ENCODE measurements around the gene ADGRD2. TPM values are rescaled to one million over a fixed set of nuclear protein-coding genes. Genes with fewer than 3 reads are reported as not detected.

Gene ADGRD2
- total and polyA plus RNA-seq, 2 of the 13 experiments (the other 11 are each of a cell fraction or from before 2014, with no cell fraction given) = not detected

DNA sequence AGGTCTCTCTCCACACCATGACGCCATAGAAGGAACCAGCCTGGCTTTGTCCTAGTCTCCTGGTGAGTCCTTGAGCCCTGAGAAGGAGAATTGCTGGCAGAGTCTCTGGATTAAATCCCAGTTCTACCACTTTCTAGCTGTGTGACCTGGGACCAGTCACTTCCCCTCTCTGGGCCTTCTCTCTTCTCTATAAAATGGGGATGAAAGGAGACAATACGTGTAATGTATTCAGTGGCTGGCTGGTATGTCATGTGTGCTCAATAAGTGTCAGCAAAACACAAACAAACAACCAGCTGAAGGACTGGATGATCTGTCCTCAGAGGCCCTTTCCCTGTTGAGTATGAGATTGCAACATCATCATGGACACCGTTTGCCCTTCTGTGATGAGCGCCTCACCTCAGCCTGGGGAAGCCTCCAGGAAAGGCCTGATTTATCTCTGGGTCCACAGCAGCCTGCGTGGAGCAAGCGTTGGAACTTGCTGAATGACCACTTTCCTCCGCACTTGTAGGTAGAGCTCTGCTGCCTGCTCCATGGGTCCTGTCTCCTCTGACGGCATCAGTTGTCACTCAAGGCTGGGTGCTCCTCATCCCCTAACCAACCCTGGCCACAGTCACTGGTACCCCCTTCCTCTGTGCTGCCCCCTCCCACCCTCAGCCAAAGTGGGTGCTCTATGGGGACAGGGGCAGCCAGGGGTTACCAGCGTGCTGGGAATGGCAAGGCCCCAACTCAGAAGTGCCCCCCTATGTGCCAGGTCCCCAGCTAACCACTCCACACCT, 60.6 kb downstream of the ADGRD2 start (continued):
- TF ChIP-seq, protein P1, sequence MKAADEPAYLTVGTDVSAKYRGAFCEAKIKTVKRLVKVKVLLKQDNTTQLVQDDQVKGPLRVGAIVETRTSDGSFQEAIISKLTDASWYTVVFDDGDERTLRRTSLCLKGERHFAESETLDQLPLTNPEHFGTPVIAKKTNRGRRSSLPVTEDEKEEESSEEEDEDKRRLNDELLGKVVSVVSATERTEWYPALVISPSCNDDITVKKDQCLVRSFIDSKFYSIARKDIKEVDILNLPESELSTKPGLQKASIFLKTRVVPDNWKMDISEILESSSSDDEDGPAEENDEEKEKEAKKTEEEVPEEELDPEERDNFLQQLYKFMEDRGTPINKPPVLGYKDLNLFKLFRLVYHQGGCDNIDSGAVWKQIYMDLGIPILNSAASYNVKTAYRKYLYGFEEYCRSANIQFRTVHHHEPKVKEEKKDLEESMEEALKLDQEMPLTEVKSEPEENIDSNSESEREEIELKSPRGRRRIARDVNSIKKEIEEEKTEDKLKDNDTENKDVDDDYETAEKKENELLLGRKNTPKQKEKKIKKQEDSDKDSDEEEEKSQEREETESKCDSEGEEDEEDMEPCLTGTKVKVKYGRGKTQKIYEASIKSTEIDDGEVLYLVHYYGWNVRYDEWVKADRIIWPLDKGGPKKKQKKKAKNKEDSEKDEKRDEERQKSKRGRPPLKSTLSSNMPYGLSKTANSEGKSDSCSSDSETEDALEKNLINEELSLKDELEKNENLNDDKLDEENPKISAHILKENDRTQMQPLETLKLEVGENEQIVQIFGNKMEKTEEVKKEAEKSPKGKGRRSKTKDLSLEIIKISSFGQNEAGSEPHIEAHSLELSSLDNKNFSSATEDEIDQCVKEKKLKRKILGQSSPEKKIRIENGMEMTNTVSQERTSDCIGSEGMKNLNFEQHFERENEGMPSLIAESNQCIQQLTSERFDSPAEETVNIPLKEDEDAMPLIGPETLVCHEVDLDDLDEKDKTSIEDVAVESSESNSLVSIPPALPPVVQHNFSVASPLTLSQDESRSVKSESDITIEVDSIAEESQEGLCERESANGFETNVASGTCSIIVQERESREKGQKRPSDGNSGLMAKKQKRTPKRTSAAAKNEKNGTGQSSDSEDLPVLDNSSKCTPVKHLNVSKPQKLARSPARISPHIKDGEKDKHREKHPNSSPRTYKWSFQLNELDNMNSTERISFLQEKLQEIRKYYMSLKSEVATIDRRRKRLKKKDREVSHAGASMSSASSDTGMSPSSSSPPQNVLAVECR (CRISPR knock-in tag; IDR thresholded peaks at IDR 0.05; ENCODE audit: borderline replicate concordance) = peak; percentile 64; the same call in 1 of the 2 replicates
- TF ChIP-seq ZNF598 (CRISPR knock-in tag; IDR thresholded peaks at IDR 0.05; ENCODE audit: borderline replicate concordance) (no peak), ZFP36L1 (CRISPR knock-in tag; IDR thresholded peaks at IDR 0.05) (peak; percentile 37; the same call in 1 of the 2 replicates), ZNF746 (CRISPR knock-in tag; IDR thresholded peaks at IDR 0.05) (peak; percentile 23; the same call in 1 of the 2 replicates), ZBTB3 (CRISPR knock-in tag; IDR thresholded peaks at IDR 0.05; ENCODE audit: borderline replicate concordance, low read depth) (no peak), RARA (CRISPR knock-in tag; IDR thresholded peaks at IDR 0.05) (peak; percentile 68), ZNF430 (CRISPR knock-in tag; IDR thresholded peaks at IDR 0.05) (peak; percentile 62; the same call in 1 of the 2 replicates), ZNF589 (CRISPR knock-in tag; conservative IDR thresholded peaks at IDR 0.05) (peak; percentile 43; the same call in 1 of the 2 replicates), FIP1L1 (IDR thresholded peaks at IDR 0.05; ENCODE audit: borderline replicate concordance, insufficient read depth, low read depth, low read length) (no peak), ZNF251 (CRISPR knock-in tag; IDR thresholded peaks at IDR 0.05) (no peak), ZSCAN12 (CRISPR knock-in tag; IDR thresholded peaks at IDR 0.05) (no peak), NFIC (IDR thresholded peaks at IDR 0.05; ENCODE audit: low read length) (no peak), ZNF446 (CRISPR knock-in tag; IDR thresholded peaks at IDR 0.05) (no peak), YY1 (IDR thresholded peaks at IDR 0.05; ENCODE audit: insufficient read depth, insufficient replicate concordance, low read depth, low read length) (peak; percentile 41)
- TF ChIP-seq, protein P2, sequence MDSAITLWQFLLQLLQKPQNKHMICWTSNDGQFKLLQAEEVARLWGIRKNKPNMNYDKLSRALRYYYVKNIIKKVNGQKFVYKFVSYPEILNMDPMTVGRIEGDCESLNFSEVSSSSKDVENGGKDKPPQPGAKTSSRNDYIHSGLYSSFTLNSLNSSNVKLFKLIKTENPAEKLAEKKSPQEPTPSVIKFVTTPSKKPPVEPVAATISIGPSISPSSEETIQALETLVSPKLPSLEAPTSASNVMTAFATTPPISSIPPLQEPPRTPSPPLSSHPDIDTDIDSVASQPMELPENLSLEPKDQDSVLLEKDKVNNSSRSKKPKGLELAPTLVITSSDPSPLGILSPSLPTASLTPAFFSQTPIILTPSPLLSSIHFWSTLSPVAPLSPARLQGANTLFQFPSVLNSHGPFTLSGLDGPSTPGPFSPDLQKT (CRISPR knock-in tag; IDR thresholded peaks at IDR 0.05; ENCODE audit: borderline replicate concordance) = no peak
- TF ChIP-seq, protein P3, sequence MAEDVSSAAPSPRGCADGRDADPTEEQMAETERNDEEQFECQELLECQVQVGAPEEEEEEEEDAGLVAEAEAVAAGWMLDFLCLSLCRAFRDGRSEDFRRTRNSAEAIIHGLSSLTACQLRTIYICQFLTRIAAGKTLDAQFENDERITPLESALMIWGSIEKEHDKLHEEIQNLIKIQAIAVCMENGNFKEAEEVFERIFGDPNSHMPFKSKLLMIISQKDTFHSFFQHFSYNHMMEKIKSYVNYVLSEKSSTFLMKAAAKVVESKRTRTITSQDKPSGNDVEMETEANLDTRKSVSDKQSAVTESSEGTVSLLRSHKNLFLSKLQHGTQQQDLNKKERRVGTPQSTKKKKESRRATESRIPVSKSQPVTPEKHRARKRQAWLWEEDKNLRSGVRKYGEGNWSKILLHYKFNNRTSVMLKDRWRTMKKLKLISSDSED (CRISPR knock-in tag; IDR thresholded peaks at IDR 0.05) = no peak
- TF ChIP-seq, protein P4, sequence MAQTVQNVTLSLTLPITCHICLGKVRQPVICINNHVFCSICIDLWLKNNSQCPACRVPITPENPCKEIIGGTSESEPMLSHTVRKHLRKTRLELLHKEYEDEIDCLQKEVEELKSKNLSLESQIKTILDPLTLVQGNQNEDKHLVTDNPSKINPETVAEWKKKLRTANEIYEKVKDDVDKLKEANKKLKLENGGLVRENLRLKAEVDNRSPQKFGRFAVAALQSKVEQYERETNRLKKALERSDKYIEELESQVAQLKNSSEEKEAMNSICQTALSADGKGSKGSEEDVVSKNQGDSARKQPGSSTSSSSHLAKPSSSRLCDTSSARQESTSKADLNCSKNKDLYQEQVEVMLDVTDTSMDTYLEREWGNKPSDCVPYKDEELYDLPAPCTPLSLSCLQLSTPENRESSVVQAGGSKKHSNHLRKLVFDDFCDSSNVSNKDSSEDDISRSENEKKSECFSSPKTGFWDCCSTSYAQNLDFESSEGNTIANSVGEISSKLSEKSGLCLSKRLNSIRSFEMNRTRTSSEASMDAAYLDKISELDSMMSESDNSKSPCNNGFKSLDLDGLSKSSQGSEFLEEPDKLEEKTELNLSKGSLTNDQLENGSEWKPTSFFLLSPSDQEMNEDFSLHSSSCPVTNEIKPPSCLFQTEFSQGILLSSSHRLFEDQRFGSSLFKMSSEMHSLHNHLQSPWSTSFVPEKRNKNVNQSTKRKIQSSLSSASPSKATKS (CRISPR knock-in tag; IDR thresholded peaks at IDR 0.05) = no peak
- TF ChIP-seq, protein P5, sequence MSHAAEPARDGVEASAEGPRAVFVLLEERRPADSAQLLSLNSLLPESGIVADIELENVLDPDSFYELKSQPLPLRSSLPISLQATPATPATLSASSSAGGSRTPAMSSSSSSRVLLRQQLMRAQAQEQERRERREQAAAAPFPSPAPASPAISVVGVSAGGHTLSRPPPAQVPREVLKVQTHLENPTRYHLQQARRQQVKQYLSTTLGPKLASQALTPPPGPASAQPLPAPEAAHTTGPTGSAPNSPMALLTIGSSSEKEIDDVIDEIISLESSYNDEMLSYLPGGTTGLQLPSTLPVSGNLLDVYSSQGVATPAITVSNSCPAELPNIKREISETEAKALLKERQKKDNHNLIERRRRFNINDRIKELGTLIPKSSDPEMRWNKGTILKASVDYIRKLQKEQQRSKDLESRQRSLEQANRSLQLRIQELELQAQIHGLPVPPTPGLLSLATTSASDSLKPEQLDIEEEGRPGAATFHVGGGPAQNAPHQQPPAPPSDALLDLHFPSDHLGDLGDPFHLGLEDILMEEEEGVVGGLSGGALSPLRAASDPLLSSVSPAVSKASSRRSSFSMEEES (CRISPR knock-in tag; IDR thresholded peaks at IDR 0.05) = 0 out of 2 replicates have a peak, but pooled peaks have one; percentile 51

Measured in HepG2 (cell line).